ENCODE measurements around the gene BRAP.
"Not testable (repeated sequence)": the region's sequence is repeated elsewhere in the genome, so short reads cannot be mapped to it uniquely, and the experiment has no call there.

Gene BRAP

DNA sequence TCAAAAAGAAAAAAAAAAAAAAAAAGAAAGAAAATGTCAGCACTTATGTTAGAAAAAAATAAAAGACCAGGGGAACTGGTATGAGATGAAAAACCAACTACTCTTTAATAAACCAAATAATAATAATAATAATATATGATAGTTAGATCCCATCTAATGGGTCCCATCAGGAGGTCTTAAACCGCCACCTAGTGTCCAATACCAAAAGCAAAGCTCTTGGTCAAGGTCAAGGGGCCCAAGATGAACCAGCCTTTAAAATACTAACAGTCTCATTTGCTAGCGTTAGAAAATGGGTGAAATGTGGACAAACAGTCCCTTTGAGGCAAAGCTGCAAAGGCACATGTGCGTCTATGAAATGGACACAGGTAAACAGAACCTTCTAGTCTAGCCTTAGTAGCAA is 12.3 kb downstream of the BRAP start:
- no peak for DNase-seq

DNA sequence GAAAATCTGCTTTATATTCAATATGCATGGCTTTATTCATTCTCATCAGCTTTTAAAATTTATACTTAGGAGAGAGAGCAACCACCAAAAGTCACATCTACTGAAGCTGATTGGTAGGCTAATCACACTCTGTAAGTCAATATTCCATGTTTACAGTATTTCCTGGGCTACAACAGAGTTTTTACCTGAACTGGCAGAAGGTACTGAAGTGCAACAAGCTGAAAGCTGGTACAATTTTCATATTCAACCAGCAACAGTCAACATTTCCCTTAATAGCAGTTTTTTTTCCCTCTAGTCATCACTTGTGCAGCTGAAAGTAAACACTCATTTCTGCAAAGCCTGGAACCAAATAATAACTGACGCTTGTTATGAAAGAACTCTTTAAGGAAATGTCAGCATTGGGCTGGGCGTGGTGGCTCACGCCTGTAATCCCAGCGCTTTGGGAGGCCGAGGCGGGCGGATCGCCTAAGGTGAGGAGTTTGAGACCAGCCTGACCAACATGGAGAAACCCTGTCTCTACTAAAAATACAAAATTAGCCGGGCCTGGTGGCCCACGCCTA is 12.9 kb downstream of the BRAP start:
- no peak for DNase-seq

GRCh38 chr12:111664961-111665865 is 20.5 kb downstream of the BRAP start:
- DNase-seq = no peak

- DNase-seq = no peak
Observed at GRCh38 chr12:111664499-111664898, 21.3 kb downstream of the BRAP start.

DNA sequence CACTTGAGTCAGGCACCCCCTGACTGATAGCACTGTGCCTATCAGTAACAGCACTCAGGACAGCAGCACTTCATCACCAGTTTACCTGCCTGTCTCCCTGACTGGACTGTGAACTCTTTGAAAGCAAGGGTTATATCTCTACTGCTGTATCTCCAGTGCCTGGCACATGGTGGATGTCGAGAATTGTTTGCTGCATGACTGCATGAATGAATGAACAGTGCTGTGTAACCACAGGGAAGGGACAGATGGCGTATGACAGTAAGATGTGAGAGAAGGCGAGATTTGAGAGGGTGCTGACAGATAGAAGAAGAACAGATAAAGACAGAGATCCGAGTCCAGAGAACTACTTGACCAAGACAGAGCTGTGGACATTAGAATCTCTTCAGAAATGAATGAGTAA is 29.7 kb downstream of the BRAP start:
- no peak for DNase-seq

DNA sequence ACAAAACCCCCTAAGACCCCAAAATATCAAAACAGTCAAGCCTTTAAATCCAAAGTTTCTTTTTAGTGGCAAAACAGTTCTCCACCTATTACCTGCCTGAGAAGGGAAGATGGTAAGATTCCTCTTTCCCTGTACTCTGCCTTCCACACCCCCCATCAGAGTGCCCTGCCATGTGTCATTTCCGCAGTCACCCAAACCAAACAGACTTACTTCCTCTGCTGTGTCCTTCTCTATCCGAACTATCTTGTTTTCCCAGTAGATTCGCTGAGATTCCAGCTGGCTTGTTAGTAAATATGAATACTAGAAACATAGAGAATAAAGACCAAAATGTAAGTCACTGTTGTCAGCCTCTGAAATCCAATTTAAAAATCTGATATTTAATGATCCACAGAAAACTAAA is 30.4 kb downstream of the BRAP start:
- DNase-seq = no peak

DNA sequence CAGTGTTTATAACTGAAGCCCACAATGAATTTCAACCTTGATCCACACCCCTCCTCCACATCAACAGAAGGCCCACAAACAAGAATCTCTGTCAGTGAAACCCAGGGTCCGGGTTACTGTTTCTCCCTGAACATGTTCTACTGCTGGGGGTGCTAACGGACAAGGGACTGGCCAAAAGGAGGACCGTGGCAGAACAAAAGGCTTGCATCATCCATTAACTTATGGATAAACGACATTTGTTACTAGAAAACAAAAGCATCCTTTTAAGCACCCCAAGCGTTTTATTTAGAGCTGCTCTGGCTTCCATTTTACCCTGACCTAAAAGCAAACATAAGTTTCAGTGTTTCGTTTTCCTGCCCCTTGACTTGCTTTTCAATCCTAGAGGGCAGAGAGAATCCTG is 32.2 kb downstream of the BRAP start:
- no peak for DNase-seq

DNA sequence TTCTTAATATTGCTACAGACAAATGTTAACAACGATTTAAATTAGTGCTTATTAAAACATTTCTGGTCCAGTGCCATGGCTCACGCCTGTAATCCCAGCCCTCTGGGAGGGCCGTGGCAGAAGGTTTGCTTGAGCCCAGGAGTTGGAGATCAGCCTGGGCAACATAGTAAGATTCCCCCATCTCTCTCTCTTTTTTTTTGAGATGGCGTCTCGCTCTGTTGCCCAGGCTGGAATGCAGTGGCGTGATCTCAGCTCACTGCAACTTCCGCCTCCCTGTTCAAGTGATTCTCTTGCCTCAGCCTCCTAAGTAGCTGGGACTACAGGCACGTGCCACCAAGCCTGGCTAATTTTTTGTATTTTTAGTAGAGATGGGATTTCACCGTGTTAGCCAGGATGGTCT is 33.2 kb downstream of the BRAP start:
- not testable (repeated sequence) for DNase-seq

GRCh38 chr12:111650912-111651311 is 34.8 kb downstream of the BRAP start:
- no peak for DNase-seq

GRCh38 chr12:111645433-111645832 is 40.3 kb downstream of the BRAP start:
- no peak for DNase-seq

- DNase-seq = no peak
Observed at GRCh38 chr12:111643427-111643826, 42.3 kb downstream of the BRAP start.

DNA sequence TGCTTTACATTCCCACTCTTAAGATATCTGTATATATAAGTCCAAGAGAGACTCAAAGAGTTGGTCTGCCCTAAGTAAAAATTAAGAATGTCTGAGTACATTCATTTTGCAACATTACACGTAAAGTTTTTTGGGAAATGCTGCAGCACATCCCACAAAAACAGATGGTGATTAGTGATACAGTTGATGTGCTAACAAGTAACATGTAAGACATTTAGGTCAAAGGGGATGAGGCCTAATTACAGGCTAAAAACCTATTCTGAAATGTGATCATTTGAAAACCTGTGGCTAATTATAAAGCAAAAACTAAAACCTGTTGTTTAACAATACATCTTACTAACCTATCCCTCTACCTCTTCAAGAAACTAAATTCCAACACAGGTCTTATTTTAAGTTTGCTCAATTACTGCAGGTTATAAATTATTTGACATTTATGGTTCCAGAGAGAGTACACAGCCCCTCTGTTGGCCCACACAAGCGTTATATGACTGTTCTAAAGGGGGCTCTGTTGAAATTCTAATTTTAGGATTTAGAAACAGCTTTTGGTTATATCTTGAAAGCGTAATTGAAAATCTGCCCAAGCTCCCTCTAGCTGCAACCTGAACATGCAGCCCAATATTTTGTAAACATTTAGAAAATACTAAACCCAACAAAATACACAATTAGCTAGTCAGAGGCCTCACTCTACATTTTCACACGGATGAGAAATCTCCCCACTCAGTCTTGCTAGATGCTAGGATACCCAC is 42.9 kb downstream of the BRAP start:
- DNase-seq = no peak

GRCh38 chr12:111640506-111640905 is 45.2 kb downstream of the BRAP start:
- DNase-seq = no peak

DNA sequence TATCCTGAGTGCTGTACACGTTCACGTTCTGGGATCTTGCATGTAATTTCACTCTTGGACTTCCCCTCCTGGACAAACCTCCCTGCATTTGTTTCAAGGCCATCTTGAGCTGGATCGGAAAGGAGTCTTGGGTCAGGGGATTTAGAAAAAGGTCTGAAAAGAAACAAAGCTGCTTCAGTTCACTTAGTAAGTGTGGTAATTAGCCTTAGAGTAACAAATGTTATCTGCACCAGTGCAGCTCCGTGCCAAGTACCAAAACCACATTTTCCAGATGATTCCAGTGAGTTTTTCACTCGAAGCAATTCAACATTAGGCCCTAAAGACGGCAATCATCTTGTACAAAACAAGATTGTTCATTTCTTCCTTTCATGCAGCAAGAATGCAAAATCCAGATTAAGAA is 47.2 kb downstream of the BRAP start:
- DNase-seq = no peak

DNA sequence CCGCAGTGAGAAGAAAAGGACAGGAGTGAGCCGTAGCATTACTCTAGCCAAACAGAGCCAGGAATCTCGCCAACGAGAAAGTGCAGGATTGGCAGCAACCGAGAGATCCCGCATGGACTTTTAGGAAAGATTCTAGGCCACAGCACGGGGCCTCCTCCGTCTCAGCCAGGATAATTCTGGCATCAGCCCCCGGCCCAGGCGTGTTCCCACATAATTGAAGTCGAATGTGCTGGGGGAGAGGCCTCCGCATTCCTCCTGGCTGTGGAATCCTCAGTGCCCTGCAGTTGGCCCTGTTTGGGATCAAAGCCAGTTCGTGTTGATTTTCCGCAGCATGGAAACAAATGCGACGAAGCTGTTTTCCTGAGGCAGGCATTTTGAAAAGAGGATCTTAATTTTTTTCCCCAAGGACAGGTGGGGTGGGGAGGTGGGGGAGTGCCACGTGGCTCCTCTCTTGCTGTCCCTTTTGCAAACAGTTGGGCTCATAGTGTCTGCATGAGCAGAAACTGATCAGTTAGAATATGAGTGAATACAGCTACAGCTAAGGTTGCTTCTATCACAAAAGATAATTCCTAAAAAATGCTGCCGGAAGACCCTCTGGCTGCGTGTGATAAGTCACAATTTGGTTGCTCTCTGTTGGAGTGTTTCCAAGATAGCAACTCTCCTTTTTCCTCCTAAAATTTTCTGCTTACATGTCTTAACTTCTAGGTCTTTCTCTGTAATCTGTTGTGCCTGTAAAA is 49.4 kb downstream of the BRAP start:
- no peak for DNase-seq

- no peak for DNase-seq
Observed at GRCh38 chr12:111635524-111635923, 50.2 kb downstream of the BRAP start.

- DNase-seq = no peak
Observed at GRCh38 chr12:111628505-111629260, 57.1 kb downstream of the BRAP start.

GRCh38 chr12:111626230-111626629 is 59.5 kb downstream of the BRAP start:
- DNase-seq = no peak

- DNase-seq = no peak
Observed at GRCh38 chr12:111624540-111624939, 61.2 kb downstream of the BRAP start.

DNA sequence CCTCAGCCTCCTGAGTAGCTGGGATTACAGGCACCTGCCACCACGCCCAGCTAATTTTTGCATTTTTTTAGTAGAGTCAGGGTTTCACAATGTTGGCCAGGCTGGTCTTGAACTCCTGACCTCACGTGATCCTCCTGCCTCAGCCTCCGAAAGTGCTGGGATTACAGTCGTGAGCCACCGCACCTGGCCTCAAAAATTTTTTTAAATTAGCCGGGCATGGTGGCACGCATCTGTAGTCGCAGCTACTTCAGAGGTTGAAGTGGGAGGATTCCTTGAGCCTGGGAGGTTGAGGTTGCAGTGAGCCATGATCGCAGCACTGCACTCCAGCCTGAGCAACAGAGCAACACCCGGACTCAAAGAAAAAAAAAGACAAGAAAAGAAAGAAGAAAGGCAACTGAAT is 67.9 kb downstream of the BRAP start:
- not testable (repeated sequence) for DNase-seq

GRCh38 chr12:111616177-111616623 is 69.6 kb downstream of the BRAP start:
- no peak for DNase-seq

- DNase-seq = no peak
Observed at GRCh38 chr12:111607239-111607638, 78.5 kb downstream of the BRAP start.

Data from stimulated activated CD4-positive, alpha-beta T cell treated with anti-CD3 and anti-CD28 coated beads, Interleukin-1b, Interleukin-23, amount 100 ng/mL, for 48 hours (primary cell).